Endothelial cell of umbilical vein (primary cell): ENCODE data around the gene UBE3D. TPM values are rescaled to one million over a fixed set of nuclear protein-coding genes. Genes with fewer than 3 reads are reported as not detected.

ENCODE experiments used
- BruUV-seq: library from RNA; stranded (reverse); fragments of 400-500 nt; replicated peaks from 2 replicates; lab custom pipeline; 2021; lab: Mats Ljungman, UMichigan
- CTCF ChIA-PET: fragments of 300-600, 350-600 bp; sonication (Branson Sonifier 250); formaldehyde crosslinking; loops from one replicate; lab custom pipeline; 2021; ENCODE audit warnings: antibody characterized with exemption, inconsistent platforms; lab: Charles Lee
- POLR2A ChIA-PET: fragments of 300-600, 350-600 bp; sonication (Branson Sonifier 250); formaldehyde crosslinking; loops from one replicate; lab custom pipeline; 2021; ENCODE audit warnings: antibody characterized with exemption, inconsistent platforms; lab: Charles Lee
- DNase-seq: peaks from one replicate; pipeline ENCODE4 v3.0.0-alpha.2; 2011; ENCODE audit warnings: low read depth, low spot score
- FAIRE-seq: peaks from 2 replicates; lab custom pipeline; 2011; peaks lifted over from hg19 to GRCh38; lab: Jason Lieb, UNC
- H2AFZ ChIP-seq: 2 replicates; pipeline ENCODE4 v1.6.0; 2012; ENCODE audit warnings: low read depth, low read length, control low read depth, inconsistent platforms
- H3K27ac ChIP-seq: 2 replicates; pipeline ENCODE4 v1.5.1; 2011; ENCODE audit warnings: low read depth, mild to moderate bottlenecking, control low read depth, low read length, moderate library complexity; ENCODE audit not compliant: insufficient read depth
- H3K27me3 ChIP-seq, 2 experiments: 2 replicates each; pipeline versions ENCODE4 v1.6.0 to v1.6.1; 2011; ENCODE audit warnings: low read length in 2 of 2, mixed read lengths in 1 of 2; ENCODE audit not compliant: control insufficient read depth in 2 of 2, insufficient read depth in 2 of 2
- H3K36me3 ChIP-seq, 2 experiments: 2 replicates in 1 of 2; 3 replicates in 1 of 2; pipeline ENCODE4 v1.5.1; 2011; ENCODE audit warnings: low read length in 2 of 2, mild to moderate bottlenecking in 1 of 2, moderate library complexity in 1 of 2; ENCODE audit not compliant: control insufficient read depth in 2 of 2, insufficient read depth in 2 of 2; ENCODE audit errors: extremely low read depth in 1 of 2
- H3K4me1 ChIP-seq: 3 replicates; pipeline ENCODE4 v1.5.1; 2011; ENCODE audit warnings: mild to moderate bottlenecking, low read length; ENCODE audit not compliant: control insufficient read depth, insufficient read depth; ENCODE audit errors: extremely low read depth
- H3K4me2 ChIP-seq: 2 replicates; pipeline ENCODE4 v1.6.1; 2011; ENCODE audit warnings: low read length, control low read depth, mixed read lengths; ENCODE audit not compliant: insufficient read depth
- H3K4me3 ChIP-seq, 3 experiments: fragments of 200-600 bp in 1 of 3; sonication (generic), shearing (Covaris generic) in 1 of 3; replicated peaks in 1 of 3; 2 replicates each; pipeline ENCODE4 v1.5.1; 2011 to 2016; ENCODE audit warnings: control low read depth in 3 of 3, low read length in 3 of 3, mild to moderate bottlenecking in 2 of 3, inconsistent platforms in 1 of 3, low read depth in 1 of 3, moderate library complexity in 1 of 3; ENCODE audit not compliant: insufficient read depth in 1 of 3
- H3K79me2 ChIP-seq: 2 replicates; pipeline ENCODE4 v1.6.0; 2012; ENCODE audit warnings: low read length, inconsistent platforms; ENCODE audit not compliant: control insufficient read depth, insufficient read depth
- H3K9ac ChIP-seq: replicated peaks from 2 replicates; pipeline ENCODE3; 2011; ENCODE audit warnings: low read length, control low read depth; ENCODE audit not compliant: insufficient read depth; ENCODE audit errors: extremely low read depth
- H3K9me1 ChIP-seq: replicated peaks from 3 replicates; pipeline ENCODE4 v1.6.0; 2011; ENCODE audit warnings: mild to moderate bottlenecking, low read length; ENCODE audit not compliant: control insufficient read depth, insufficient read depth; ENCODE audit errors: extremely low read depth
- H3K9me3 ChIP-seq: replicated peaks from 2 replicates; pipeline ENCODE4 v1.5.1; 2012; ENCODE audit warnings: low read length, inconsistent platforms; ENCODE audit not compliant: control insufficient read depth, insufficient read depth
- H4K20me1 ChIP-seq: replicated peaks from 2 replicates; pipeline ENCODE3; 2011; ENCODE audit warnings: mild to moderate bottlenecking, low read length; ENCODE audit not compliant: control insufficient read depth, insufficient read depth; ENCODE audit errors: extremely low read depth
- CTCF ChIP-seq, 2 donors: IDR thresholded peaks; 1 replicate in 1 of 2; 2 replicates in 1 of 2; pipeline ENCODE4 v1.5.1; 2011; ENCODE audit warnings: low read length in 2 of 2, mild to moderate bottlenecking in 2 of 2, moderate library complexity in 2 of 2, control low read depth in 1 of 2, inconsistent platforms in 1 of 2, low read depth in 1 of 2; ENCODE audit not compliant: insufficient read depth in 1 of 2; ENCODE audit errors: extremely low read depth in 1 of 2
- EZH2 ChIP-seq: IDR thresholded peaks from 2 replicates; pipeline ENCODE4 v1.6.1; 2012; ENCODE audit warnings: borderline replicate concordance, low read depth, mild to moderate bottlenecking, moderate library complexity, low read length, inconsistent platforms; ENCODE audit not compliant: severe bottlenecking
- FOS ChIP-seq: IDR thresholded peaks from 2 replicates; pipeline ENCODE4 v1.6.1; 2011; ENCODE audit warnings: mild to moderate bottlenecking, low read length, moderate library complexity, borderline replicate concordance; ENCODE audit not compliant: insufficient read depth
- GATA2 ChIP-seq: IDR thresholded peaks from 2 replicates; pipeline ENCODE4 v1.7.0; 2011; ENCODE audit warnings: low read depth, mild to moderate bottlenecking, moderate library complexity, mixed read lengths, low read length; ENCODE audit not compliant: insufficient read length, insufficient read depth
- JUN ChIP-seq: IDR thresholded peaks from 2 replicates; pipeline ENCODE4 v1.6.1; 2011; ENCODE audit warnings: borderline replicate concordance, low read depth; ENCODE audit not compliant: insufficient read length, insufficient read depth
- MAX ChIP-seq: IDR thresholded peaks from 2 replicates; pipeline ENCODE4 v1.6.1; 2011; ENCODE audit not compliant: insufficient read depth, insufficient read length
- MYC ChIP-seq: IDR thresholded peaks from one replicate; pipeline ENCODE4 v1.6.1; 2011; ENCODE audit warnings: mild to moderate bottlenecking, low read depth, low read length
- POLR2A ChIP-seq: IDR thresholded peaks from 2 replicates; pipeline ENCODE4 v1.6.1; 2012; ENCODE audit warnings: low read depth, mild to moderate bottlenecking, control low read depth, low read length
- POLR2AphosphoS5 ChIP-seq: IDR thresholded peaks from 2 replicates; pipeline ENCODE4 v1.6.1; 2012; ENCODE audit warnings: low read depth, mild to moderate bottlenecking, control low read depth, low read length, moderate library complexity; ENCODE audit not compliant: insufficient read depth
- dilution Hi-C: fragments of 300-500 bp; cut with MboI; formaldehyde crosslinking; loops from one replicate; pipeline ENCODE4 v1.15.0; 2019; ENCODE audit warnings: low sequenced_read_pairs; ENCODE audit not compliant: extremely low pct_ligation_motif_present
- intact Hi-C: fragments of 100-400 bp; cut with micrococcal nuclease; formaldehyde crosslinking; loops from one replicate; pipeline ENCODE4 v1.10.0; 2022
- polyA plus RNA-seq, 4 experiments: library from polyadenylated mRNA; depleted of rRNA in 3 of 4; stranded (reverse) in 3 of 4; unstranded in 1 of 4; fragments of >200 nt; gene quantifications; 2 replicates each; pipeline versions ENCODE4 v1.2.1 to v1.2.3, GENCODE V29; 2011 to 2012; ENCODE audit warnings: missing spikeins in 1 of 4
- total RNA-seq: library from RNA; stranded (reverse); gene quantifications from 2 replicates; pipeline ENCODE4 v1.2.3, GENCODE V29; 2021

Gene UBE3D
- total and polyA plus RNA-seq, 2 donors (not counting 3 experiments of a cell fraction or from before 2014, with no cell fraction given), result 1.9 to 6.2 TPM

GRCh38 chr6:83008626-83009025 lies 57.0 kb downstream of the UBE3D start:
- Histone ChIP-seq H3K79me2 (no peaks in the 10 kb centered on the region), H2AFZ (no peak overlapping the region), H3K9me1 (no peaks in the 10 kb centered on the region), H3K36me3 (no peaks in the 10 kb centered on the region), H3K27ac (no peak overlapping the region), H3K4me2 (no peak overlapping the region), H3K9ac (no peak overlapping the region), H3K4me1 (no peaks in the 10 kb centered on the region), H3K27me3 (no peaks in the 10 kb centered on the region), H3K4me3 (no peak overlapping the region), H3K9me3 (no peaks in the 10 kb centered on the region), H4K20me1 (no peaks in the 10 kb centered on the region)
- FAIRE-seq, result no peak
- BruUV-seq, result no TSS peak
- intact Hi-C loops (no loop called here), dilution Hi-C loops (no loop called here)
- ChIA-PET CTCF (no interaction called here), POLR2A (no interaction called here)
- peak; percentile 2 for DNase-seq
- TF ChIP-seq EZH2 (no peak), MAX (no peak), POLR2A (no peak), GATA2 (no peak), FOS (no peak), JUN (no peak), POLR2AphosphoS5 (no peak), MYC (no peak), CTCF (IDR thresholded peaks at IDR 0.05; ENCODE audit: extremely low read depth in 1 of 2, insufficient read depth in 1 of 2, low read depth in 1 of 2, low read length in 2 of 2) (no peak)
